HG03460 (cell line): ENCODE results near the gene NDUFS3.

ENCODE experiments used
- ATAC-seq: cut with Tn5 transposase; IDR thresholded peaks from one replicate; pipeline ENCODE4 v1.9.1; 2021; ENCODE audit not compliant: unreplicated experiment

Gene NDUFS3

DNA sequence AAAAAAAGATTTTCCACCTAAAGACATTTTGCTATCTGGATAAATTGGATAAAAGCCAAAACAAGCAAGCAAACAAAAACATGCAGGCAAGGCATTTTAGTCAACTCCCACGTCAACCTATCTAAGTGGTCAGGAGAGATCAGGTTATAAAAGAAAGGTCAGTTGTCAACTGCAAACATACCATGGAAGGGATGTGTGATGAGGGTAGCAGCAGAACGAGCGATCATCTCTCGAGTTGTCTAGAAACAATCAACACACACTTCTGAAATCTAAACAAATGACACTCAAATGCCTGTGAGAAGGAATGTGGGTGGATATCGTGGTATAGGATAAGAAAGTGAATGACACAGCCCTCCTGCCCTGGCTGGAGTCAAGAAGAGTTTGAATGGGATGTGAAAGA lies 52.6 kb downstream of the NDUFS3 start:
- no peak for ATAC-seq
